Sigmoid colon (tissue), 4 donors: ENCODE measurements around the gene SLC38A8.

Experiments used
- CTCF ChIP-seq, 4 experiments: fragments of 450-650 bp in 3 of 4; fragments of 200-600 bp in 1 of 4; IDR thresholded peaks; one replicate each; pipeline ENCODE4 v1.5.1; 2016 to 2019; ENCODE audit warnings: antibody characterized with exemption in 4 of 4, mild to moderate bottlenecking in 3 of 4, moderate library complexity in 2 of 4
- EP300 ChIP-seq, 4 donors: sonication (generic); formaldehyde crosslinking; IDR thresholded peaks; one replicate each; pipeline ENCODE4 v1.6.1; 2017; ENCODE audit warnings: antibody characterized with exemption in 4 of 4
- POLR2A ChIP-seq, 2 donors: fragments of 450-650 bp; IDR thresholded peaks; one replicate each; pipeline ENCODE4 v1.6.1; 2016; ENCODE audit warnings: antibody characterized with exemption in 2 of 2, mild to moderate bottlenecking in 2 of 2, moderate library complexity in 2 of 2
- POLR2AphosphoS5 ChIP-seq, 4 donors: sonication (generic); formaldehyde crosslinking; IDR thresholded peaks; one replicate each; pipeline ENCODE4 v1.6.1; 2017; ENCODE audit warnings: antibody characterized with exemption in 4 of 4

GRCh38 chr16:84063980-84064379 lies 21.4 kb upstream of the SLC38A8 start:
- TF ChIP-seq CTCF (IDR thresholded peaks at IDR 0.05), result no peak
- TF ChIP-seq POLR2A (IDR thresholded peaks at IDR 0.05), result no peak
- TF ChIP-seq POLR2AphosphoS5 (IDR thresholded peaks at IDR 0.05), result no peak
- TF ChIP-seq EP300 (IDR thresholded peaks at IDR 0.05), result no peak
